GM04504 (cell line): ENCODE results near the gene CCDC50.

Experiments used
- DNase-seq: peaks from one replicate; pipeline ENCODE4 v3.0.0-alpha.2; 2012; ENCODE audit warnings: low read depth

The CCDC50 gene

DNA sequence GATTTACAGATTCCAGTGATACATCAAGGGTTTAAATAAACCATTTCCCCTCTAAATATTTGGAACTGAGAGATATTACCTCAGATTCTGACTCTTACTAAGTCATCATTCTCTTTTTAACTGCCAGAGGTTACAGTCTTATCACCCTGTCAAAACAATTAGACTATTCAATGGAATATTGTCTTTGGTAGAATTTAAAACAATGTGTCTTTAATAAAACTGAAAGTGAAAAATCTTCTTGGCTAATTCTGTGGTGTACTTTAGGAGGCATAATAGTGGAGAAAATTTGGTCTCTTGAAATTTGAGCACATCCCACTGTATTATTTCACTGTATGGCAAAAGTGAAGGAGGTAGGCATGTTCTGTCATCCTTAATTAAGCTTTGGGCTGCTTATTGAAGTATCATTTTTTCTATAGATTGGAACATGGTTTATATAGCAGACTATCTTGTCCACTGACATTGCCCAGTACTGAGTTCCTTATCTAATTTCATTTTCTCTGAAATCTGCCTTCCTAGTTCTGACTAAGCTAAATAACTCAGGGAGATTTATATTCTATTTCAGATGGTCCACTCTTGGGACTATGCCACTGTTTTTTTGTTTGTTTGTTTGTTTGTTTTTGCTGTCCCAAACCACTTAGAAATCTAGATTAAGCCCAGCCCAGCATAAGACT is 49.1 kb downstream of the CCDC50 start:
- DNase-seq, result no peak

DNA sequence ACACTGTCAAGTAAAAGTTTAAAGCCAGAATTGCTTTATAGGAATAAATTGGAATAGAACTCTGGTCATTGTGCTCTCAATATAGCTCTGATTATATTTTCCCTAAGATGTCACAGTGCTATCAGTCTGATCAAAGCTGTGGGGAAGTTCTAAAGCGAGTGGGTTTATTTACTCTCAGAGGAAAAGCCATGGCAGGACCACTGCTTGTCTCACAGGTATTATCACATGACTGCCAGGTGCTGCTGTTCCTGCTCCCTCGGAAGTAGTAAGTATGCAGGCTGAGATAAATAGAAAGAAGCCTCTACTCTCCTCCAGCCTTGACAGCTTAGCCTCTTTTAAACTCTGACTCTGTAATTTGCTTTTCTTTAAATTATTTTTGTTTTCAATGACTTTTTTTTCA is 50.3 kb downstream of the CCDC50 start:
- DNase-seq, result no peak

DNA sequence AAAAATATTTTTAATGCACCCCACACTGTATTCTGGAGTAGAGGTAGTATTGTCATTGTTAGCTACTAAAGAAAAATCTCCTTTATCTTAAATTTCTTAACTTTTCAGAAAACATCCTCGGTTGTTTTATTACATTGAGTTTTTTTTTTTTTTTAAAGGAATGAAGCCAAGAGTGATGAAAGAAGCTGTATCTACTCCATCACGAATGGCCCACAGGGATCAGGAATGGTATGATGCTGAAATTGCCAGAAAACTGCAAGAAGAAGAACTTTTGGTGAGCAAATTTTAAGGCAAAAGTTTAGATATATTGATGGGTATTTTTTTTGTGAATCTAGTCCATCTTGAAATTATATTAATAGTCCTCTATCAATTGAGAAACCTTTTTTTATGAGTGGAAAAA is 50.8 kb downstream of the CCDC50 start:
- DNase-seq, result no peak

DNA sequence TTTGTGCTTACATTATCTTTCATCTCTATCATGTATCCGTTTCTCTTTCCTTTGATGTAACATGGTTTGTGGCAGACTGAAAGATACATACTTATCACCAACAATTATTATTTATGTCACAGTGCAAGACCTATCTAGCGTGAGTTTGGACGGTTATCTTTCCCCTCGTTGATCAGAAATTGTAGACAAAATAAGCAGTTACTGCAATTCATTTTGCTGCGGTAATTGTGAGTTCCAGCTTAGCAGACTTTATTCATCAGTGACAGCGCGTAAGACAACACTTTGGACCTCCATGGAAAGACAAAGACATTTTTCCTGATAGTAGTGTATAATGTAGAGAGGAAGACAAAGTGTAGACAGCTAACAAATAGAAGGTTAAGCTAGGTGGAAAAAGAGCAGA is 52.1 kb downstream of the CCDC50 start:
- no peak for DNase-seq

DNA sequence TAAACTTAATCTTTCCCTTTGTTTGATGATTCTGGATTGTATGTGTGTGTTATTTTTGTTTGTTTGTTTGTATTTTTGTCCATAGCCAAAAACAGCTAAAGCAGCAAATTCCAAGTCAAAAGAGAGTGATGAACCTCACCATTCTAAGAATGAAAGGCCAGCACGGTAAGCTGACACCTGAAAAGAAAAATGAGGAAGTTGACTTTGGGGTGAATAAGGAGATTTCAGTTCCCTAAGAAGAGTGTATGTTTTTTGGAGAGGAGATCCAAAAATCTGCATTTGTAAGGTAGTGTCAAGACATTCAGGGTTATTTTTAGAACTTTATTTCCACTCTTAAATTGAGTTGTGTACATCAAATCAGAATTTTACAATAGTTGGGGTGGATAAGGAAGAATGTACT is 53.5 kb downstream of the CCDC50 start:
- DNase-seq, result no peak

DNA sequence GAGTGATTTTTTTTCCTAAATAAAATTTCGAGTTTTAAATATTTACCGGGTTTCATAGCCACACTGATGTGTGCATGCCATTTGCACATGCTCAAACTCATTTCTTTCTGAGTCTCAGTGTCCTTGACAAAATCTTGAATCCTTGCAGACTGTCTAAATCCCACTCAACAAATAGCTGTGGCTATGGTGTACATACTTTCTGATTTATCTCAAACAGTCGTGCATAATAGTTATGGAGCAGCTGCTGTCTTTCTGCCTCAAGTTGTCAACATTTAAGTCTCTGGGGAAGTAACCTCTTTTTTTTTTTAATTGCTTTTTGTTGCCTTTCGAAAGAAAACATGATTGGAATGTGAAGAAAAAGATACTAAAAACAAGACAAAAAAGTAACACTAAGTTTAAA is 53.9 kb downstream of the CCDC50 start:
- no peak for DNase-seq

DNA sequence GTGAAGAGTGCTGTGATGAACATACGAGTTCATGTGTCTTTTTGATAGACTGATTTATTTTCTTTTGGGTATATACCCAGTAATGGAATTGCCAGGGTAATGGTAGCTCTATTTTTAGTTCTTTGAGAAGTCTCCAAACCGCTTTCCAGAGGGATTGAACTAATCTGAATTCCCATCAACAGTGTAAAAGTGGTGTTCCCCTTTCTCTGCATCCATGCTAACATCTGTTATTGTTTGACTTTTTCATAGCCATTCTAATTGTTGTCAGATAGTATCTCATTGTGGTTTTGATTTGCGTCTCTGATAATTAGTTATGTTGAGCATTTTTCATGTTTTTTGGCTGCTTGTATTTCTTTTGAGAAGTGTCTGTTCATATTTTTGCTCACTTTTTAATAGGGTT is 55.9 kb downstream of the CCDC50 start:
- DNase-seq, result no peak

DNA sequence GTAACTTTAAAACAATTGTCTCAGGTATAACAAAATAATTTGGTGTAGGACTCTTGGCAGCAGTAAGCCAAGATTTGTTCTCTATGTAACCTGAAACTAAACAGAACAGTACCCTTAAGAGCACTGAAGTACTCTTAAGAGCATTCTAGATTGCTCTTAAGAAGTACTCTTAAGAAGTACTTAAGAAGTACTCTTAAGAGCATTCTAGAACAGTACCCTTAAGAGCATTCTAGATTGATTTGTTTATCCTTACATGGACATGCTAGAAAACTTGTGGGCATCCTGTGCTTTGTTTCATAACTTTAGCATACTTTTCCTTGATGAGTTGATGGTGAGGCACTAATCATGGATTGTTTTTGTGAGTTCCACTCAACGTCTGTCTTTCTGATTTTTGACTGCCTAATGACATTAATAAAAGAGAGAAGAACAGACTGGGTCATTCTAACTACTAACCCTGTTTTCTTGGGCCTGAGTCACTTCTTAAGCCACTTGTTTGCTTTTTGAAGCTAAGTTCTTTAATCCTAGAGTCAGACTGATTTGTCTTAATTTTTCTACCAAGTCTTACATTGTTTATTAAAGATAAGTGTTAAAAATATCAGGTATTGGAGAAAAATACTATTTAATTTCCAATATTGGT is 58.4 kb downstream of the CCDC50 start:
- no peak for DNase-seq

DNA sequence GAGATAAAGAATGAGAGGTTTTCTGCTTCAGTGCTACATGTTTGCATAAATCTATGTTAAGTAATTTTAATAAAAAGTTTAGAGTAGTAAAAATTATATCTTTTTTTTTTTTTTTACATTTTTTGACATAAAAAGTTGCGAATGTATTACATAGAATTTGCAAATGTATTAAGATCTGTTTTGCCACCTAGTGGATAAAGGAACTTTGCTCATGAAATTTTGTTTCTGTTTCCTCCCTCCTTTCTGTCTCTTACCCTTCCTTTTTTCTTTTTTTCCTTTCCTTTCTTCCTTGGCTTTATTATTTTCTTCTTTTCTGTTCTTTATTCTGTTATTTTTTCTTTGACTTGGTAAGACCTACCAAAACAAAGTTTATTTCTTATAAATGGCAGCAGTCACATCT is 59.6 kb downstream of the CCDC50 start:
- no peak for DNase-seq

DNA sequence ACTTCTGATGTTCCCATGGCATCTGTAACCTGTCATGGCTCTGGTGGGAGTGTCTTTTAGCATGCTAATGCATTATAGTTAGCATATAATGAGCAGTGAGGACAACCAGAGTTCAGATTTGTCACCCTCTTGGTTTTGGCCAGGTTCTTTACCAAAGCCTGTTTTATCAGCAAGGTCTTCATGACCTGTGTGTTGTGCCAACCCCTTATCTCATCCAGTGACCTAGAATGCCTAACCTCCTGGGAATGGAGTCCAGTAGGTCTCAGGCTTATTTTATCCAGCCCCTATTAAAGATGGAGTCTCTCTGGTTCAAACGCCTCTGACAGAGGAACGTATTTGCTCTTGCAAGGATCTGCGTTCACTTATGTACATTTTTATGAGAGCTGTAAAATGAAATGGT is 61.4 kb downstream of the CCDC50 start:
- no peak for DNase-seq

DNA sequence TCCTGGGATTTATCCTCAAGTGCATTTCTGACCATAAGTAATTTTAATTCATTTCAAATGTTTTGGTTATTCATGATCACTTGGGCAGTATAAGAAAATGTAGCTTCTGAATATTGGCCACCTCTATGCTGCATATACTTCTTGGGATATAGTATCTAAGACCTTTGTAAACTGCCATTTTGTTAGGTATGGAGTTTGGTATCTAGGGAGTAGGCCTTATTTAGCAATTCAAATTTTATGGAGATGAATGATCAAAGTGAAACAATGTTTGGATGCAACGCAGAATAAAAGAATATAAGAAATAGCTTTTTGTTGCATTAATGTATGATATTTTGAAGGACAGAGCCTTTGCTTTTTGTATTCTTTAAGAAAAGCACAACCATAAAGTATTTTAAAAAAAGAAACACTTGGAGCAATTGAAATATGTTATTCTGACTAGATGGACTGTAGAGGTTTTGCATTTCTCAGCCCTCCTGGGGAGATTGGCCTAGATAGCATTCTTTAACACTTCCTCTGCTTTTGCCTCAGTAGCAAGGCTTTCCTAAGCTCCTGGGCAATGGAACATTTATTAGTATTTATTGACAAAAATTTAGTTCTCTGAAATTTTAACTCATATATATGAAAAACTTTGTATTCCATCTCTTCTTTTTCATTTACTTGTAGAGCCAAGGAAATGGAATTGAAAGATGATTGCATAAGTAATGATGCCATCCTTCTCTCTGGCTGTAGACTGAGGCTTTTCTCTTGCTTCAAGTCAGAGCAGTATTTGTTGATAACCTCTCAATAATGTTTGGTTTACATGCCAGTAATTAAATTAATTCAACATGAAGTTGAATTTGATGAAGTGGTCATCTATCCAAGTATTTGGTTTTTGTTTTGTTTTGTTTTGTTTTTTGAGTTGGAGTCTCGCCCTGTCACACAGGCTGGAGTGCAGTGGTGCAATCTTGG is 62.9 kb downstream of the CCDC50 start:
- DNase-seq, result no peak

DNA sequence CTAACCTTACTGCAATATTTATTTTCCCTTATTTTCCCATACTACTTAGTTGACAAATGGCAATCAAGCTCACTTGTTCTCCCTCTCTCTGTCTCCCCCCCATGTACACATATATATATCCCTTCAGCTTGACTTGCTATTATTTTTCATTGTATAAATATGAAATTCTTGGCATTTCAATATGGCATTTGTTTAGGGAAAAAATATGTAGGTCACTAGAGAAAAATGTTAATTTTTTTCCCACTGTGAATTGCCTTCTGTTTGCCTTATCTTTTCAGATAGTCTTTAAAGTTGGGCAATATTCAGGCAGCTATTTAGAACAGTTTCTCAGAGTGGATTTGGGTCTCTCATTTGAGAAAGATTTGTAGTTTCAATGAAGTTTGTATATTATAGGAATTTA is 64.0 kb downstream of the CCDC50 start:
- DNase-seq, result no peak

DNA sequence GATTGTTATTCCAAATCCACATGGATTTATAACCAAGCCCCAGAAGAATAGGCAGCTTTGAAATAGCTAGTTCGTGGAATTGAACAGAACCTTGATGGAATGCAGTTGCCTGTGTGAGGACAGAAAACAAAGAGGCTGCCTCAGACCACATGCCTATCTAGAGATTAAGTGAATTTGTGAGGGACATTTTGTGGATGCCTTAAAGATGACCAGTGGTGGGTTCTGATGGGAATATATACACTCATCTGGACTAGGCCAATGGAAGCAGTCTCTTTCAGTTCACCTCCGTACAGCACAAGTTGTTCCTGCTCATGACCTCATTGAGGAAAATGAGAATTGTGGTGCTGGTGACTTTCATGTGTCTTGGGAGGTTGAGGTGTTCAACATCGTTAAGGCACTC is 68.6 kb downstream of the CCDC50 start:
- no peak for DNase-seq

DNA sequence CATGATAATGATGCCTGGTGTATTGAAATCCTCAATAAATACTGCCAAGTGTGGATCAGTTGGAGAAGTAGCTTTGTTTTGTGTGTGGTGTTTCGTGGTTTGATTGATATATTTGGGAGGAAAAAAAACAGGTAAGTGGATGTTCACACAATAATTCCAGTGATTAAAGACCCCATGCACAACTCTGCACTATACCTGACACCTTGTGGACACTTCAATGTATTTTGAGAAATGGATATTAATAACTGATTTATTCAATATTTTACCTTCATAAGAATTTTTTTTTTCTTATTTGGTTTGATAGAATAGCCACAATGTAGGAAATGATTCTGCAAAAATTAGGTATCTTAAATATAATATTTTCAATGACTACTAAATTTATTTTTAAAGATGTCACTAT is 69.4 kb downstream of the CCDC50 start:
- DNase-seq, result no peak

DNA sequence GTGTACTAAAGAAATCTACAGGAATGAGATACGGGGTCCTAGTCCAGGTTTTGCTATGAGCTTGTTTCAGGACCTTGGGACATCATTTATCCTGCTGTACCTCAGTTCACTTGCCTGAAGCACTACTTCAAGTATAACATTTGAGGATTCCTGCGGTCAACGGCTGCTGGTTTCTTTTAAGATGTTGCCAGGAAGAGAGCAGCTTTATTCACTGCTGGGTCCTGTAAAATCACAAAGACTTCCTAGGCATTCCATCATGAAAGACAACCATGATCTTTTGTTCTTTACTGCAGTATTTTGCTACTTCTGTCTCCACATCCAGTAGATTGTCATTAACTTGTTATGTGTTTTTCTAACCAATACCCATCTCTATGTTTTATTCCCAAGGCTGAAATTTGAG is 70.7 kb downstream of the CCDC50 start:
- no peak for DNase-seq

DNA sequence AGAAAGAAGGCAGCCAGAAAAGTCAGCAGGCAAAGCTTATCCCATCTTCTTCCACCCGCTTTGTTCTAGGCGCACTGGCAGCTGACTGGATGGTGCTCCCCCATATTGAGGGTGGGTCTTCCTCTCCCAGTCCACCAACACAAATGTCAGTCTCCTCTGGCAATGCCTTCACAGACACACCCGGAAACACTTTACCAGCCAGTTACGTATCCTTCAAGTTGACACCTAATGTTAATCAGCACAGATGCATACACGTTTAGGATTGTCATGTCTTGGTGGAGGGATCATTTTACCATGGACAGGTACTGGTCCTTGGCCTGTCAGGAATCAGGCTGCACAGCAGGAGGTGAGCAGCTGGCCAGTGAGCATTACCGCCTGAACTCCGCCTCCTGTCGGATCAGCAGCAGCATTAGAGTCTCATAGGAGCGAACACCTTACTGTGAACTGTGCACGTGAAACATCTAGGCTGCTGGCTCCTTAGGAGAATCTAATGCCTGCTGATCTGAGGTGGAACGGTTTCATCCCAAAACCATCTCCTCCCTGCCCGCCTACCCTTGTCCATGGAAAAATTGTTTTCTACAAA is 72.7 kb downstream of the CCDC50 start:
- no peak for DNase-seq

DNA sequence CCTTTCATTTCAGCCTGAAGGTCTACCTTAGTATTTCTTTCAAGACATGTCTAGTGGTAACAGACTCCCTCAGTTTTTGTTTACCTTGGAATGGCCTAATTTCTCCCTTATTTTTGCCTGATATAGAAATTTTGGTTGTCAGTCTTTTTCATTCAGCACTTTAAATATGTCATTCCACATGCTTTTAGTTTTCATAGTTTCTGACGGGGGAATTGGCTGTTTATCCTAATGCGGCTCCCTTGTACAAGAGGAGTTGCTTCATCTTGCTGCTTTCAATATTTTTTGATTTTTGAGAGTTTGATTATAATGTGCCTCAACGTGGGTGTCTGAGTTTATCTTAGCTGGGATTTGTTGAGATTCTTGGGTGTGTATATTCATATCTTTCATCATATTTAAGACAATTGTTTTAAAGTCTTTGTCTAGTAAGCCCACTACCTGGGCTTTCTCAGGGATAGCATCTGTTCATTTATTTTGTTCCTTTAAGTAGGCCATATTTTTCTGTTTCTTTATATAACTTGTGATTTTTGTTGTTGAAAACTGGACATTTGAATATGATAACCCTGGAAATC is 80.7 kb downstream of the CCDC50 start:
- no peak for DNase-seq

DNA sequence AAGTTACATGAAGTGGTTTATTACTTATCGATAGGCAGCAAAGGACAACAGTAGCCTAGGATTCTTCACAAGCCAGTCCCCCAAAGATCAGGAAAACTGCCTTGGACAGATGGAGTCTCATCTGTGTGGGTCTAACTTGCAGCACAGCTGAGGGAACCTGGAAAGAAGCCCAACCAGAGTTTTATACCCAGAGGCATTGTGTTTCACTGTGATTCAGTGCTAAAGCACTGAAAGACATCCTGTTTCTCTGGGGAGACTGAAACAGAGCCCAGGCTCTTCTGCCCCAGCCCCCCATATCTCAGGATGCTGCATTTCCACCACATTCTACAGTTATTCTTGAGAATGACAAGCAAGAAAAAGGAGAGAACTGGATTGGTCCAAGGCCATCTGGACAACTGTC is 83.6 kb downstream of the CCDC50 start:
- DNase-seq, result peak; percentile 91

DNA sequence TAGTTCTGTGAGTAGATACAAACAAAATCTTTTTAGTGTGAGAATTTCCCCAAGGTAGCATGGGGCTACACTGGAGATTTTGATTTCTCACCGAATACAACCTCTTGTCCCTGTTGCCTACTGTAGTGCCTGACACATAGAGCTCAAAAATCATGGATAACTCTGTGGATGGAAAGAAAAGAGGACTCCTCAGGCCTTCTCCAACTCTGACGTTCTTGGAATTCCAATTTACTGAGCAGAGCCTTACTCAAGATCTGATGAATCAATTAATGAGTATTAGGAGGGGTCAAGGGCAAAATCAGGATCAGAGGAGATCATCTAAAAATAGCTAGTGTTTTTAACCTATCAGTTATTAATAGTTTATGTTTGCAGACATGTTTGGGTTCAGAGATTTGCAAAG is 85.1 kb downstream of the CCDC50 start:
- no peak for DNase-seq

DNA sequence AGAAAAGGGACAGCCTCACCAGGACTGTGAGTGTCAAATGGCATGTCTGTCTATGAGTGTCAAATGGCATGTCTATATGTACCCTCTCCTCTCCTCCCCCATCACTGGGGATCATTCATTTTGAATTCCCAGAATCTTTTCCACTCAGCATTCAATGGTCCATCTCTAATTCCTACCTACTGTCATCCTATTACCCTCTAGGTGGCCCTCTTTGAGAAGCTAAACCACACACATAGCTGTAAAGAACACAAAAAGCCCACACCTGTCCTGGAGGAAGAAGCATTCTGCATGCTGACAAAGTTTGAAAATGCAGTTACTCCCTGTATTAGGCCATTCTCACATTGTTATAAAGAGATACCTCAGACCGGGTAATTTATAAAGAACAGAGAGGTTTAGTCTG is 85.5 kb downstream of the CCDC50 start:
- DNase-seq, result no peak

DNA sequence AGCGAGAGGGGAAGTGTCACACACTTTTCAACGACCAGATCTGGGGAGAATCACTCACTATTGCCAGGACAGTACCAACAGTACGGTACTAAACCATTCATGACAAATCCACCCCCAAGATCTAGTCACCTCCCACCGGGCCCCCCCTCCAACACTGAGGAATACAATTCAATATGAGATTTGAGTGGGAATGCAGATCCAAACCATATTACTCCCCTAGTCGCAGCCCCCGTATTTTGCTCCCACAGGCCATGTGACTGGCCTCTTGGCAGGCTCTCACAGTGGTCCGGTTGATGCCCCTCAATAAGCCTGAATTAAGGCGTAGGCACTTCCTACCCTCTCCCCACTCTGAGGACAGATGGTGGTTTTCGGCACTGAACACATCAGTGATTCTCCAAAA is 86.4 kb downstream of the CCDC50 start:
- no peak for DNase-seq

DNA sequence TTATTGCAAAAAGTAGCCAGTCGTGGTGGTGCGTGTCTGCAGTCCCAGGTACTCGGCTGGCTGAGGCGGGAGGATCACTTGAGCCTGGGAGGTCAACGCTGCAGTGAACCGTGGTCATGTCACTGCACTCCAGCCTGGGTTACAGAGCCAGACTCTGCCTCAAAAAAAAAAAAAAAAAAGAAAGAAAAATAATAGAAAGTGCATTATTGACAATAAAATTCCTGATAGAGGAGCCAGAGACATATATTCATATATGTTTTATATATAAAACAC is 88.2 kb downstream of the CCDC50 start:
- DNase-seq, result no peak

DNA sequence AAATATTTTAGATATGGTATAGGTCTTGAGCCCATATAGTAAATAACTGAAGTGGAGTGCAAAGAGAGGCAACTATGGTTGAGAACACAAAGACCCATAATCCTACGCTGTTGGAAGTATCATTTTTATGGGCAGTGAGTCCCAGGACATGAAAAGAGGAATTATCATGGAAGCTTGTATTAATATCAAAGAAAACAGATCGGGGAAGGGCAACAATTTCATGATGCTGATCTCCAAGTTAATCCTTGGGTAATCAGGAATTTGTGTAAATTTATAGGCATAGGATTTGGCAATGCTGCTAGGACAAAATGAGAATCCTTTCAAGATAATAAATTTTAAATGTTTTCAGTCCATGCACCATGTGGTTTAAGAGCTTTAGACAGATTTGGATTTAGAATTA is 91.6 kb downstream of the CCDC50 start:
- DNase-seq, result no peak
